ENCODE results near the gene TTC7B. TPM values are rescaled to one million over a fixed set of nuclear protein-coding genes. Genes with fewer than 3 reads are reported as not detected.

The TTC7B gene
- total RNA-seq, 1 experiment from 2014 or later: 40.9 TPM

DNA sequence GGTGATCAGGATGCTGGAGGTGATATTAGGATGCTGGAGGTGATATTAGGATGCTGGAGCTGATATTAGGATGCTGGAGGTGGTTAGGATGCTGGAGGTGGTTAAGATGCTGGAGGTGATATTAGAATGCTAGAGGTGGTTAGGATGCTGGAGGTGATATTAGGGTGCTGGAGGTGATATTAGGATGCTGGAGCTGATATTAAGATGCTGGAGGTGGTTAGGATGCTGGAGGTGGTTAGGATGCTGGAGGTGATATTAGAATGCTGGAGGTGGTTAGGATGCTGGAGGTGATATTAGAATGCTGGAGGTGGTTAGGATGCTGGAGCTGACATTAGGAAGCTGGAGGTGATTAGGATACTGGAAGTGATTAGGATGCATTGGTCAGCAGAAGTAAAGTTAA lies 318.0 kb downstream of the TTC7B start:
- Histone ChIP-seq H3K4me3 (ENCODE audit: low read depth in 2 of 2, low read length in 2 of 2) (no peak overlapping the region), H3K27ac (ENCODE audit: low read length) (no peak overlapping the region), H3K36me3 (ENCODE audit: control insufficient read depth, insufficient read depth, low read length) (no peaks in the 10 kb centered on the region), H3K27me3 (ENCODE audit: control insufficient read depth, insufficient read depth, low read length) (no peaks in the 10 kb centered on the region), H3K4me1 (ENCODE audit: control insufficient read depth, insufficient read depth, low read length) (no peaks in the 10 kb centered on the region), H3K9me3 (ENCODE audit: control insufficient read depth, insufficient read depth, low read depth, low read length) (no peaks in the 10 kb centered on the region)
- ChIA-PET CTCF (no interaction called here), POLR2A (no interaction called here)
- no TSS peak for BruUV-seq (replicated peaks)
- no peak for ATAC-seq
- intact Hi-C loops (cut with micrococcal nuclease; ENCODE audit: unreplicated experiment) (no loop called here), in situ Hi-C loops (cut with HindIII; ENCODE audit: low pct_unique_long_range_greater_than_20kb, low sequenced_read_pairs) (no loop called here)
- no peak for TF ChIP-seq TCF7L2 (IDR thresholded peaks at IDR 0.05; ENCODE audit: low read depth, low read length)
- TF ChIP-seq, protein P1, sequence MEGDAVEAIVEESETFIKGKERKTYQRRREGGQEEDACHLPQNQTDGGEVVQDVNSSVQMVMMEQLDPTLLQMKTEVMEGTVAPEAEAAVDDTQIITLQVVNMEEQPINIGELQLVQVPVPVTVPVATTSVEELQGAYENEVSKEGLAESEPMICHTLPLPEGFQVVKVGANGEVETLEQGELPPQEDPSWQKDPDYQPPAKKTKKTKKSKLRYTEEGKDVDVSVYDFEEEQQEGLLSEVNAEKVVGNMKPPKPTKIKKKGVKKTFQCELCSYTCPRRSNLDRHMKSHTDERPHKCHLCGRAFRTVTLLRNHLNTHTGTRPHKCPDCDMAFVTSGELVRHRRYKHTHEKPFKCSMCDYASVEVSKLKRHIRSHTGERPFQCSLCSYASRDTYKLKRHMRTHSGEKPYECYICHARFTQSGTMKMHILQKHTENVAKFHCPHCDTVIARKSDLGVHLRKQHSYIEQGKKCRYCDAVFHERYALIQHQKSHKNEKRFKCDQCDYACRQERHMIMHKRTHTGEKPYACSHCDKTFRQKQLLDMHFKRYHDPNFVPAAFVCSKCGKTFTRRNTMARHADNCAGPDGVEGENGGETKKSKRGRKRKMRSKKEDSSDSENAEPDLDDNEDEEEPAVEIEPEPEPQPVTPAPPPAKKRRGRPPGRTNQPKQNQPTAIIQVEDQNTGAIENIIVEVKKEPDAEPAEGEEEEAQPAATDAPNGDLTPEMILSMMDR (IDR thresholded peaks at IDR 0.05): no peak
- no peak for TF ChIP-seq REST (IDR thresholded peaks at IDR 0.05; ENCODE audit: insufficient read depth in 1 of 2, low read depth in 2 of 2, low read length in 1 of 2)
- no peak for TF ChIP-seq SIN3A (IDR thresholded peaks at IDR 0.05; ENCODE audit: borderline replicate concordance, insufficient read depth, low read depth, low read length)
- no peak for TF ChIP-seq POLR2AphosphoS5 (IDR thresholded peaks at IDR 0.05; ENCODE audit: low read depth, low read length)
- DNase-seq (ENCODE audit: low read depth, low spot score): no peak

DNA sequence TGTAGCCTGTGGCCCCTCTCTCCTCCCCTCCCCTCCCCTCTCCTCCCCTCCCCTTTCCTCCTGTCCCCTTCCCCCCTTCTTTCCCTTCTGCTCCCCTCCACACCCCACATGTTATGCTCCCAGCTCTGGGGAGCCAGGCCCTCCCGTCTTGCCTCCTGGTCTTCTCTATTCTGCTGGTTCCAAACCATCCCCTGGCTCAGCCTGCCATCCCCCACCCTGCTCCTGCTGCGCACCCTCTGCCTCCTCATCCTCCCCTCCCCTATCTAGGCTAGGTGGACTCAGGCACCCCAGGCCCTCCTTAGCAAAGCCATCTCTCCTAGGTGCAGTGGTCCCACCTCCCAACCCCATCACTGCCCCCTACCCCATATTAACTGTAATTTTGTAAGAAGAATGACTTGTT lies 319.9 kb downstream of the TTC7B start:
- no peaks in the 10 kb centered on the region for H3K4me1 ChIP-seq (ENCODE audit: control insufficient read depth, insufficient read depth, low read length)
- H3K36me3 ChIP-seq (ENCODE audit: control insufficient read depth, insufficient read depth, low read length): no peaks in the 10 kb centered on the region
- in situ Hi-C loops (cut with HindIII; ENCODE audit: low pct_unique_long_range_greater_than_20kb, low sequenced_read_pairs) (no loop called here), intact Hi-C loops (cut with micrococcal nuclease; ENCODE audit: unreplicated experiment) (no loop called here)
- no TSS peak for BruUV-seq (replicated peaks)
- CTCF ChIA-PET: no interaction called here
- ATAC-seq (no peak), DNase-seq (ENCODE audit: low read depth, low spot score) (no peak)
- no peaks in the 10 kb centered on the region for H3K27me3 ChIP-seq (ENCODE audit: control insufficient read depth, insufficient read depth, low read length)
- H3K27ac ChIP-seq (ENCODE audit: low read length): no peak overlapping the region
- no peak overlapping the region for H3K4me3 ChIP-seq (ENCODE audit: low read depth in 2 of 2, low read length in 2 of 2)
- POLR2A ChIA-PET: no interaction called here
- TF ChIP-seq REST (IDR thresholded peaks at IDR 0.05; ENCODE audit: insufficient read depth in 1 of 2, low read depth in 2 of 2, low read length in 1 of 2) (no peak), POLR2AphosphoS5 (IDR thresholded peaks at IDR 0.05; ENCODE audit: low read depth, low read length) (no peak), SIN3A (IDR thresholded peaks at IDR 0.05; ENCODE audit: borderline replicate concordance, insufficient read depth, low read depth, low read length) (no peak), TCF7L2 (IDR thresholded peaks at IDR 0.05; ENCODE audit: low read depth, low read length) (no peak)
- TF ChIP-seq, protein P1 (IDR thresholded peaks at IDR 0.05): no peak
- H3K9me3 ChIP-seq (ENCODE audit: control insufficient read depth, insufficient read depth, low read depth, low read length): no peaks in the 10 kb centered on the region
